GM12891 (cell line): Measurements from ENCODE around the gene MSRB1.
"Not testable (repeated sequence)": the region's sequence is repeated elsewhere in the genome, so short reads cannot be mapped to it uniquely, and the experiment has no call there.

Experiments used
- DNase-seq: peaks from one replicate; pipeline ENCODE4 v3.0.0; 2011; ENCODE audit warnings: low spot score; ENCODE audit not compliant: insufficient read length
- FAIRE-seq: peaks from 2 replicates; lab custom pipeline; 2011; peaks lifted over from hg19 to GRCh38; lab: Jason Lieb, UNC
- PAX5 ChIP-seq: IDR thresholded peaks from 2 replicates; pipeline ENCODE4 v1.6.1; 2011; ENCODE audit warnings: low read length, moderate library complexity, mild to moderate bottlenecking; ENCODE audit not compliant: insufficient read depth, severe bottlenecking
- POLR2A ChIP-seq: IDR thresholded peaks from 2 replicates; pipeline ENCODE4 v1.6.1; 2011; ENCODE audit warnings: low read depth, low read length, control low read depth
- POLR2AphosphoS5 ChIP-seq: IDR thresholded peaks from 2 replicates; pipeline ENCODE4 v1.6.1; 2011; ENCODE audit warnings: low read depth, low read length, control low read depth
- POU2F2 ChIP-seq: IDR thresholded peaks from 2 replicates; pipeline ENCODE4 v1.6.1; 2011; ENCODE audit warnings: low read depth, mild to moderate bottlenecking, control low read depth, low read length, moderate library complexity
- SPI1 ChIP-seq: IDR thresholded peaks from 2 replicates; pipeline ENCODE4 v1.6.1; 2011; ENCODE audit warnings: low read depth, low read length, control low read depth
- TAF1 ChIP-seq: IDR thresholded peaks from 2 replicates; pipeline ENCODE4 v1.6.1; 2011; ENCODE audit warnings: low read depth, low read length, control low read depth

MSRB1 gene

DNA sequence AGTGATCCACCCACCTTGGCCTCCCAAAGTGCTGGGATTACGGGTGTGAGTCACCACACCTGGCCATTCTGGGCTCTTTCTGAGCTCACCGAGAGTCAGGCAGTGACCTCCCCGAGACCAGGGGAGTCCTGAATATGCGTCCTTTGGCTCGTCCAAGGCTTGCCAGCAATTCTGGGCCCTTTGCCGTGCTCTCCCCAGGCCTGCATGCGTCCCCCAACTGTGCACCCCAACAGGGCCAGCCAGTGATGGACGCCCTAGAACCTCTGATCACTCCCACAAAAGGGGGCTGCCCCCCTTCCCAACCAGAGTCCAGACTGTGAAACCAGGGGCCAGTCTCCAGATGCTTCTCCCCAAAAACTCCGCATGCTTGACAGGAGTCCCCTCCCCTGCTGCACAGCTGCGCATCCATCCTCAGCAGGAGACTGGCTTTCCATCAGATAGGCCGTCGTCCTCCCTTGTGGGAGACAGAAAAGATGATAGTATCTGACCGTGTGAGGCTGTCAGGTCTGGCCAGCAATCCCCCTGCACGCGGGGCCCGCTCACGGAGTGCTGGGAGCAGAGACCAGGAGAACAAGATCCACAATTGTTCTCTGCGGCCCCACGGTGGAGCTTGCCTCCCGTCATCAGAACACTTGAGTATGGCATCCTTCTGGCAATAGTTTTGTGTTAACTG is 40.3 kb downstream of the MSRB1 start:
- no peak for FAIRE-seq
- TF ChIP-seq PAX5, result no peak
- no peak for TF ChIP-seq POU2F2
- TF ChIP-seq TAF1, result no peak
- no peak for TF ChIP-seq POLR2AphosphoS5
- no peak for TF ChIP-seq POLR2A
- TF ChIP-seq SPI1, result no peak

DNA sequence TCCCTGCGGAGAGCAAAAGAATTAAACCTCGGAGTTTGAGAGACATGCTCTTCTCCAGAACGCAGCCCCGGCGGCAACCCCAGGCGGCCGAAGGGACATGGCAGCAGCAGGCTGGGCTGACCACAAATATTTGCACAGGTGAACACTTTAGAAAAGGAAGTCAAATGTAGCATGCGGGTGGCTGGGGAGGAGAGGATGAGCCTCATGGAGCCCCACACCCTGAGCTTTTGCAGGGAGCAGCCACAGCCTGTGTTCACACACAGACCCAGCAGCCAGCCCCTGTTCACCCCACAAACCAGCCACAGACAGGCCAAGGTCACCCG is 42.6 kb downstream of the MSRB1 start:
- FAIRE-seq, result no peak
- DNase-seq, result no peak

More for the DNA sequence above, 40.3 kb downstream of the MSRB1 start:
- no peak for DNase-seq

DNA sequence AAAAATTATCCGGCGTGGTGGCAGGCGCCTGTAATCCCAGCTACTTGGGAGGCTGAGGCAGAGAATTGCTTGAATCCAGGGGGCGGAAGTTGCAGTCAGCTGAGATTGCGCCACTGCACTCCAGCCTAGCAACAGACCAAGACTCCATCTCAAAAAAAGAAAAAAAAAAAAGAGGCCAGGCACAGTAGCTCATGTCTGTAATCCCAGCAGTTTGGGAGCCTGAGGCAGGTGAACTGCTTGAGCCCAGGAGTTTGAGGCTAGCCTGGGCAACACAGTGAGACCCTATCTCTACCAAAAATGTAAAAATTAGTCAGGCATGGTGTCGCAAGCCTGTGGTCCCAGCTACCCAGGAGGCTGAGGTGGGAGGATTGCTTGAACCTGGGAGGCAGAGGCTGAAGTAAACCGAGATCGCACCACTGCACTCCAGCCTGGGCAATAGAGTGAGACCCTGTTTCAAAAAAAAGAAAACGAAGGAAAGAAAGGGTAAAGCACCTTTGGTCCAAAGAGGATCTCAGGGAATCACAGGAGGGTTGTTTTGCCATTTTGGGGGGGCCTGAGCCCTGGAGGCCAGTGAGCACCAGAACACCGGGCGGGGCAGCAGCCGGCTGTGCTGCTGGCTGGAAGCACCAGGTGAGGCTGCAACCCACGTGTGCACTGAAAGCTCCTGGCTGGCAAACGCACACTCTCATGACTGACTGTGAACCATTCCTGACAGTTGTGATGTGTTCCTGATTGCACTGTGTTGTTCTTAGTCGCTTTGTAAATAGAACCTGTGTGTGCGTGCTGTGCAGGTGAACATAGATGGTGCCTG is 43.2 kb downstream of the MSRB1 start:
- DNase-seq (no peak), FAIRE-seq (peak; percentile 28)
- TF ChIP-seq POLR2AphosphoS5 (no peak), SPI1 (no peak), TAF1 (no peak), POLR2A (no peak)

More for the DNA sequence above, 42.6 kb downstream of the MSRB1 start:
- TF ChIP-seq PAX5 (no peak), POLR2AphosphoS5 (no peak), SPI1 (no peak), TAF1 (no peak), POU2F2 (no peak), POLR2A (no peak)

DNA sequence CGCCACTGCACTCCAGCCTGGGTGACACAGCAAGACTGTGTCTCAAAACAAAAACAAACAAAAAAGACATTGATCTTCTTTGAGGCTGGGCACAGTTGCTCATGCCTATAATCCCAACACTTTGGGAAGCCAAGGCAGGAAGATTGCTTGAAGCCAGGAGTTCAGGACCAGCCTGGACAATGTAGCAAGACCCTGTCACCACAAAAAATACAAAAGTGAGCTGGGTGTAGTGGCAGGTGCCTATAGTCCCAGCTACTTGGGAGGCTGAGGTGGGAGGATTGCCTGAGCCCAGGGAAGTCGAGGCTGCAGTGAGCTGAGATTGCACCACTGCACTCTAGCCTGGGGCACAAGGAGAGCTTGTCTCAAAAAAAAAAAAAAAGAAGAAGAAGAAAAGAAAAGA is 45.3 kb downstream of the MSRB1 start:
- not testable (repeated sequence) for DNase-seq, FAIRE-seq

DNA sequence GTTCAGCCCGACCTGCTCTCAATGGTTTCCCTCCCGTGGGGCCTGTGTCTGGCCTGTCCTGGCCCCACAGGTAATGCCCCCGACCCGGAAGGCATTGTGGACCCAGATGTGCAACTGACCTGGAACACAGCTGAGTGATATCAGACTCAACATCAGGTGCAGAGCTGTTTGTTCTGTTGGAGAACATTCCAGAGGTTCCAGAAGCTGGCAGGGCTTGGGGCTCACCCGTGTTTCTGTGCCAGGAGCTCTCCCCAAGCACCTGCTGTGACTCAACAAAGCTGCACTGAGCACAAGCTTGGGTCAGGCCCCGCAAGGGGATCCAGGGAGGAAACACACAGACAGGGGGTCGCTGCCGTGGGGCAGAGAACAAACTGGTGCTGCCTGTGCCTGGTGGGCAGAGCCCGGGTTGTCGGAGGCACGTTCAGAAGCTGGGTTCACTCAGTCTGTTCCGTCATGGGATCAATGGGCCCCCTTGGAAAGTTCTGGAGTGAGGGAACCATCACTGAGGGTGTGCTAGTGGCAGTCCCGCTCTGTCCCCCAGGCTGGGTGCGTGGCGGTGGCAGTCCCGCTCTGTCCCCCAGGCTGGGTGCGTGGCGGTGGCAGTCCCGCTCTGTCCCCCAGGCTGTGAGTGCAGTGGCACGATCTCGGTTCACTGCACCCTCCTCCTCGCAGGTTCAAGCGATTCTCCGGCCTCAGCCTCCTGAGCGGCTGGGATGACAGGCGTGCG is 46.9 kb downstream of the MSRB1 start:
- FAIRE-seq, result no peak
- no peak for TF ChIP-seq PAX5
- no peak for TF ChIP-seq SPI1
- DNase-seq, result no peak

DNA sequence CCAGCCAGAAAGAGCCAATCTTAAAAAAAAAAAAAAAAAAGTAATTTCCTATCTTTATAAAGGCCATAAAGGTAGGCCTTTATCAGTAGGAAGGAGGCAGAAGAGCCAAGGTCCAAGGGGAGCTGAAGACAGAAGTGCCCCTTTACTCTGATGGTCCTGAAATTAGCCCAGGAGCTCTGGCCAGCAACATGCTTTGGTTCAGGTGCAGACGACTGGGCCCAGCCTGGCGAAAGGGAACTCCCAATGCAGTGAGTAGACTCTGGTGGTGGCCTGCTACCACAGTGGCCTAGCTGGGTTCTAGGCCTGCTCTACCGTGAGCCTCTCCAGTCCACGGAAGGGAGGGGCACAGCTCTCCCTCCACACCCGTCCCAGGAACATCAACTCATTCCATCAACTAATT is 47.9 kb downstream of the MSRB1 start:
- FAIRE-seq, result no peak
- TF ChIP-seq TAF1 (no peak), POU2F2 (no peak), POLR2A (no peak), POLR2AphosphoS5 (no peak), SPI1 (no peak), PAX5 (no peak)
- no peak for DNase-seq

DNA sequence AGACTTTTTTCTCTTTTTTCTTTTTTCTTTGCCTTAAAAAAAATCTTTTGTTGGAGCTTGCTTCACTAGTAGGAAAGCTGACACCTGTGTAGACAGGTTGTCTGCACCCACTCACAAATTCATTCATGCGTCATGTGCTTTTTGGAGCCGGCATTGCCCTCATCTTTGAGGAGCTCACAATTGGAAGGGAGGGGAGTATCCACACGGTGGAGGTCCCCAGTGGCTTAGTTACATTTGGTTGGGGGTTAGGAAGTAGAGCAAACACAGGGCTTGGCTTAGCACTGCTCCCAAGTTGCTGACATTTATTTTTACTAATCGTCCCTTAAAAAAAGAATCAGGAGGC is 52.3 kb downstream of the MSRB1 start:
- FAIRE-seq (no peak), DNase-seq (no peak)
- TF ChIP-seq TAF1, result no peak
- no peak for TF ChIP-seq POLR2AphosphoS5
- TF ChIP-seq PAX5, result no peak
- no peak for TF ChIP-seq POU2F2
- TF ChIP-seq SPI1, result no peak
- no peak for TF ChIP-seq POLR2A

DNA sequence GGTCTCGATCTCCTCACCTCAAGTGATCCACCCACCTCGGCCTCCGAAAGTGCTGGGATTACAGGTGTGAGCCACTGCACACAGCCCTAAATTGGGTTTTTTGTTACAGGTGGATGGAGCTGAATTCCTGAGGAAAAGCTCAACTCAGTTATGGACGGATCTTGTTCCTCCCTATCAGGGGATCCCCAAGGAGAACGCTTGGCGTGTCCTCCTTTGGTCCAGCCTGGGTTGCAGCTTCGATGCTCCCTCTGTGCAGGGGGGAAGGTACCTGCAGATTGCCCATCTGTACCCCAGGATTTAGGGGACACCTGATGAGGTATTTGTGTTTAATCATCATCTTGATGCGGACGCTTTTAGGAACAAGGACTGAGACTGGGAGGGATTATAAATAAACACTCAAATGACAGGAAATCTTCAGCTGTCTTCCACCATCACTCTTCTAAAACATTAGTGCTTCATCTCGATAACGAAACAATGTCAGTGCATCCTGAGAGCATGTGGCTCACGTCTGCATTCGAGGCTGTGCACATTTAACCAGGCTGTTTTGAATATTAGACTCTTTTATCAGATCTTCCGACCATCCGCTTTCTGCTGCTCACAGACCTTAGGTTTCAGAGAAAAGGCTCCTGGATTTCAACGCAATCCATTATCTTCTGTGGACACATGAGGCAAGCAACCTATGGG is 52.8 kb downstream of the MSRB1 start:
- DNase-seq, result no peak
- no peak for FAIRE-seq

More for the DNA sequence above, 52.8 kb downstream of the MSRB1 start:
- TF ChIP-seq POLR2AphosphoS5 (no peak), POLR2A (no peak), TAF1 (no peak), POU2F2 (no peak), SPI1 (no peak), PAX5 (no peak)
